EL (cell line): Measurements from ENCODE around the gene ZNHIT2.

Source experiments
- DNase-seq: peaks from one replicate; pipeline ENCODE4 v3.0.0-alpha.2; 2016

ZNHIT2 gene

GRCh38 chr11:65134240-65134951, 16.9 kb upstream of the ZNHIT2 start, which contains the start of gene SYVN1:
TSS of gene SYVN1 (minus strand) at chr11:65134519. CDS start at chr11:65133601, 918 bp downstream.
- peak; percentile 86 for DNase-seq

GRCh38 chr11:65133724-65134123, 16.2 kb upstream of the ZNHIT2 start:
- DNase-seq = no peak

- DNase-seq = peak; percentile 29
Observed at GRCh38 chr11:65132988-65133700, 15.6 kb upstream of the ZNHIT2 start.

GRCh38 chr11:65132238-65132987, 14.9 kb upstream of the ZNHIT2 start:
- DNase-seq = no peak

- DNase-seq = no peak
Observed at GRCh38 chr11:65131895-65132237, 14.4 kb upstream of the ZNHIT2 start.

- DNase-seq = no peak
Observed at GRCh38 chr11:65131417-65131776, 13.9 kb upstream of the ZNHIT2 start.

- no peak for DNase-seq
Observed at GRCh38 chr11:65130631-65131416, 13.3 kb upstream of the ZNHIT2 start.

GRCh38 chr11:65129649-65130441, 12.3 kb upstream of the ZNHIT2 start:
- DNase-seq = no peak

GRCh38 chr11:65128182-65129145, 11.0 kb upstream of the ZNHIT2 start:
- no peak for DNase-seq

GRCh38 chr11:65127473-65128181, 10.1 kb upstream of the ZNHIT2 start:
- DNase-seq = no peak

GRCh38 chr11:65126624-65127274, 9.2 kb upstream of the ZNHIT2 start:
- DNase-seq = no peak

- DNase-seq = no peak
Observed at GRCh38 chr11:65125197-65126056, 7.9 kb upstream of the ZNHIT2 start.

- DNase-seq = no peak
Observed at GRCh38 chr11:65124480-65125196, 7.1 kb upstream of the ZNHIT2 start.

- peak; percentile 97 for DNase-seq
Observed at GRCh38 chr11:65121865-65122696, 4.6 kb upstream of the ZNHIT2 start, which contains the start of the genes FAU and MRPL49. TSS of gene FAU (minus strand) at chr11:65122134. CDS start at chr11:65121813, 321 bp downstream. TSS of gene MRPL49 (plus strand) at chr11:65122321. CDS start at chr11:65122347, 26 bp downstream.

GRCh38 chr11:65121447-65121864, 4.0 kb upstream of the ZNHIT2 start:
- DNase-seq = no peak

- no peak for DNase-seq
Observed at GRCh38 chr11:65120831-65121230, 3.3 kb upstream of the ZNHIT2 start.

GRCh38 chr11:65119670-65119995, 2.1 kb upstream of the ZNHIT2 start:
- DNase-seq = no peak
